GM18498 (cell line): ENCODE results near the gene EGLN3.
"Not testable (repeated sequence)": the region's sequence is repeated elsewhere in the genome, so short reads cannot be mapped to it uniquely, and the experiment has no call there.

ENCODE experiments used
- ATAC-seq: cut with Tn5 transposase; IDR thresholded peaks from one replicate; pipeline ENCODE4 v1.9.1; 2021; ENCODE audit warnings: mild to moderate bottlenecking, moderate library complexity; ENCODE audit not compliant: unreplicated experiment

Gene EGLN3

DNA sequence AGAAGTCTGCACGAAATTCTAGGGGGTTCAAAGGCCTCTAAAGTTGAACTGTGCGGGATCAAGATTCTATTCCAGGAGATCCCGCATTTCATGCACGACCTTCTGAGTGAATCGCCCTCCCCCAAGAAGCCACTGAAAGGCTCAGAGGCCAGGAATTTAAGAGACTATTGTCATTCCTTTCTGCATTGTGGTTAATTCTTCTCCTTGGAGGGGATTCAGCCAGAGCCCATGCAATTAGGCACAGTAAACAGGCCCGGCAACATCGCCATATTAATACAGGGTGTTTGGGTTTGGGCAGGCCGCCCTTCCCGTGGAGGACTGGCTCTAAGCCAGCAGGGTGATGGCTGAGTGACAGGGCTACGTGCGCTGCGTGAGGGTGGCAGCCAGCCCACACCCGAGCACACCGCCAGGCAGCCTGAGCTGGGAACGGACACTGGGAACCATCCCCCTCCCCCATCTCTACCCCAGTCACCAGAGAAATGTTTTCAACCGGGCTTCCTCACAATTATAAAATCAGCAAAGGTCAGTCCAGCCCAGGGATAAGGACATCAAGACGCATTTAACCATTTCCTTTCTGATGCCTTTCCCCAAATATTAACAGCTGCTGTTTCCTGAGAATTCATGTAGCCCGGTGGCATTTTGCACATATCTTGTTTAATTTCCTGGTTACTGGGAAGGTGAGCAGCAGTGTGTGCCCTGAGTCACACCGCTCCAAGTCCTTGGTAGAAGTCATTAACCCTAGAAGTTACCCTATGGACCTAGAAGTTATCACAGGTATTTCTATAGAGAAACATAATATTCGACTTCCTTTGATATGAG is 12.5 kb downstream of the EGLN3 start:
- no peak for ATAC-seq

GRCh38 chr14:33936391-33936790 is 14.5 kb downstream of the EGLN3 start:
- ATAC-seq = no peak

- ATAC-seq = no peak
These were observed 15.9 kb downstream of the EGLN3 start for GRCh38 chr14:33934938-33935337.

DNA sequence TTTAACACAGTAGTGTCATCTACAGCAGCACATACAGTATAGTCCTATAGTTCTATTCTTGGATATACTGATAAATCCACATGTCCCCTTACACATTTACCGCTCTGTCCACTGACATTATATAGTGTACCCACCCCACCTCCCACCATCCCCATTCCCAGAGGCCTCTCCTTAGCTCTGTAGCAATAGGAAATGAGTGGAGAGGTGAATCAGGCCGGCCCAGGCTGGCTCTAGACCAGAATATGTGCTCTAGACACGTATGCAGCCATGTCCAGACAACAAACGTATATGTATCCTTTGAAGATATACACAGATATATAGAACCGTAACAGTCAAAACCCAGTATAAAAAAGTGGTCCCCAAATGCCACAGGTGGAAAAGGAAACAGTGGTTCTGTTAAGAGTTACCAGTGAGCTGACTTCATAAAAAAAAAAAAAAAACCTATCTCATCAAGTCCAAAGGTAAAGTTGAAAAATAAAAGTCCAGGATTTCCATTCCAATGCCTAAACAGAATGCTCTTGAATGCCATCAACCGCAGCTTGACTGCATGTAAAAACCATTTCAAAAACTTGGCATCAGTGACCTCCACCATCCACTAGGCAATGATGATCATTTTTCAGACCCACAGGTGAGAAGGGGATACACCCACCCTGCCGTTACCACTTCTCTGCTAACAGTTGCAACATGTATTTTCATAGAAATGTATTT is 16.7 kb downstream of the EGLN3 start:
- ATAC-seq = no peak

DNA sequence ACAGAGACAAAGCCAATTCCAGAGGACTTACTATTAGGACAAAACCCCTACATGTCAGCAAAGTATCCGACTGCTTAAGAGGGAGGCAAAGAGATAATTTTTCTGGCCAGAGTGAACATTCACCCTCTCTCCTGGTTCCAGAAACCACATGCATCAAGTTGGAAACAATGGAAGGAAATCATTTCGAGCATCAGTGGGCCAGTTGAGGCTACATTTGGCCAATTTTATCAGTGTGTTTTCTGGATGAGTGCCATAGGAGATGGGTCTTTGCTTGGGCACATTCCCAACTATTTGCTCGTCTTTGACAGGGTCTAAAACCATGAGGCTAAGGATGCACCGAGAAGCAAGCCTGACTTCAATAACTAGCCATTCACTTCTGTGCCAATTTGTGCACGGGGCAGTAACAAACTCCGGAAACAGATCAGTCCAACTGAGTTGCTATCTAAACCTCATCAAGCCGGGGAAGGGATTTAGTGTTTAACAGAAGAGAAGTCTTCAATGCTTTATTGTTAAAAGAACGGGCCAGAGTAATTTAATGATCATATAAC is 17.4 kb downstream of the EGLN3 start:
- ATAC-seq = no peak

DNA sequence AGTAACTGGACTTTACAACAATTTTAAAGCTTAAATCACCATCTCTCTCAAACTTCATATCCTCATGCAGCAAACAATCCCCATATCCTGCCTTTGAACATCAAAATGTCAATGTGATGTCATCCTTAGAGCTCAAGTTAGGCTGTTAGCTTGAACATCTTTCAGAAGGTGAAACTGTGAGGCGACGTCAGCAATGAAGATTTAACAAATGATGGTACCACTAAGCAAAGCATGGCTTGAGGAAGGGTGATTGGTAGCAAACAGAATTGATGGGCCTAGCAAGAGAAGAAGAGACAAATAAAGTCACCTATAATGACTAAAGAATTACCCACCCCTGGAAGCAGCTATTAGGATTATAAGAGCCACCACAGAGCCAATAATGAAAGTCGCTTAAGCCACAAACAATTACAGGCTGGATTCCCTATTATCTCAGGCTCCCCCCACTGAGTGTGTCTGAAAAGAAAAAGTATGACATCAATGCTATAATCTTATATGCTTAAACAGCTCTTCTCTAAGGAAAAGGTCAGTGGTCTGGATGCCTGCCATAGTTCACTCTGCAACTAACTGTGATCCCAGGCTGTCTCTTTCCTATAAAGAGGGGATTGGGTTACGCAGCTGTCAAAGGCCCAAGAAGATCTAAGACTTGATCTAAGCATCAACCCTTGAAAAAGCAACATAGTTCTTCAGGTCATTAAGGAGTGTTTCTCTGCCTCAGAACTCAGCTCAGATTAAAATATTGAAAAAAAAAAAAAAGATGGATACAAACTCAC is 18.1 kb downstream of the EGLN3 start:
- ATAC-seq = no peak

DNA sequence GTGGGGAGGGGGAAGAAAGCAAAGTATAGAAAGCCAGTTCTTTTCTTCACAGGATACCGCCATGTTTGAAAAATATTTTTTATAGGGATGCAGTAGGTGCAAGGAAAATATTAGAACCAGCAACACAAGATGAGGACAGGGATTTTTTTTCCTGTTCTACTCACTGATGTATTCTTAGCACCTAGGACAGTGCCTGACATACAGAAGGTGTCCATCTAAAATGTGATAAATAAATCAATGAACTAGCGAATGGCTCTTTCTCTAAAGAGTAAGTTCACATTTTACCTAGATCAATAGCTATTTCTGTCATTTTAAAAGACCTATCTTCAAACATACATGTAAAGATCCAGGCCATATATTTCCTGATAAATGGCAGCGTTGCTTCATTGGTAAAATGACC is 18.8 kb downstream of the EGLN3 start:
- no peak for ATAC-seq

DNA sequence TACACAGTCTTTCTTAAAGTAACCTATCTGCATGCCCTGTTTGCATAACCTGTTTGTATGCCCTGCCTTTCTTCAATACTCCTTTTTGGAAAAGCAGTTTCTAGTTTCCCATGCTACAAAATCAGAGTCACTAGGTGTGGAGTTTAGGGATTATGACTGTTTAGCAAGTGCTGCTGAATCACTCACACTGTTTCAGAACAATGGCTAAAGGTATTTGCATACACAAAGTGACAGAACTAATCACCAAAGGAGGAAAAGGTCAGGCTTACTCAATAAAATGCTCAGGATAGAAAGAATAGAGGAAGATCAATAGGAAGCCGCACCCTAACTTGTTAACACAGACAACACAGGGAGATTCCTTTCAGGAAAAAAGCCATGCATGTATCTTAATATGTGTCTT is 19.4 kb downstream of the EGLN3 start:
- no peak for ATAC-seq

DNA sequence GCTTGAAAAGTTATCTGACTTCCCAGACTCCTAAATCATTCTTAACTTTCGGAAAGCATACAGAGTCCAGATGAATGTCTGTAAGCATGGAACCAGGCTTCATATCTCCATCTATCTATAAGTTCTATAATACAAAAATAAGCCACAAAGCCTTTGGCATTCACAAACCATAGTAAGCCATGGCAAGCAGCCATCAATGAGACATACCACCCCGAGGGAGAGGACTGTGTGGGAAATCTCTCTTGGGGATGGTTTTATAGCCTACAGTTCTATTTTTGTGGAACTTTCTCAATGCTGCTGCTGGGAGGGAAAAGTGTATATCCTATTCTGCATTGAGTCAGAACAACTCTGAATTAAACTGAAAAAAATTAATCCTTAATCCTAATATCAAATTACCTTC is 20.4 kb downstream of the EGLN3 start:
- ATAC-seq = no peak

GRCh38 chr14:33929799-33930408 is 21.0 kb downstream of the EGLN3 start:
- no peak for ATAC-seq

- no peak for ATAC-seq
These were observed 22.0 kb downstream of the EGLN3 start for GRCh38 chr14:33928895-33929294.

GRCh38 chr14:33927944-33928343 is 22.9 kb downstream of the EGLN3 start:
- no peak for ATAC-seq

DNA sequence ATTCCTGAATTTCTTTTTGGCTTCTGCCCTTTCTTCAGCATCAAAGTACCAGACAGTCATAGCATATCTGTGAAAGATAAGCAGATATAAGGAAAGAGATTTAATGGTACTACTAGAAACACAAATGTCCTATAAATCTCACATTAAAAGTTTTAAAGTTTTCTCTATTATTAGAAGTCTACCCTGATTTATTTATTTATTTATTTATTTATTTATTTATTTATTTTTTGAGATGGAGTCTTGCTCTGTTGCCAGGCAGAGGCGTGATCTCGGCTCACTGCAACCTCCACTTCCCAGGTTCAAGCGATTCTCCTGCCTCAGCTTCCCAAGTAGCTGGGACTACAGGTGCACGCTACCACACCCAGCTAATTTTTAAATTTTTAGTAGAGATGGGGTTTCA is 23.9 kb downstream of the EGLN3 start:
- ATAC-seq = not testable (repeated sequence)

GRCh38 chr14:33925946-33926345 is 24.9 kb downstream of the EGLN3 start:
- no peak for ATAC-seq

DNA sequence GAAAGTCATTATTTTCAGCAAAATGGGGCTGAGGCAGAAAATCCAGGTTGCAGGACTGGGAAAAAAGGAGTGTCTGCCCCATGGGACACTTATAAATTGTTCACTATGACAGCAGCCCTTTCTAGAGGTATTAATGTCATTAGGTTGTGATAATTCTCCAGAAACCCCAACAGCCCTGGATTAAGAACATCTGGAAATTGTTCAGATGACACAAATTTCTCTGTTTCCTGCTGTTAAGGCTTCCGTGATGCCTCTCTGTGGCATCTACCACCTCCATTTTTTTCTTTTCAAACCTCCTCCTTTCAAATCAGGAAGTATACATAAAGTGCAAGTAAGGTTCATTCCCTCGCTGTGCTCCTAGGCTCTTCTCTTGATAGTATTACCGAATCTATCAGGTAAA is 25.6 kb downstream of the EGLN3 start:
- no peak for ATAC-seq

DNA sequence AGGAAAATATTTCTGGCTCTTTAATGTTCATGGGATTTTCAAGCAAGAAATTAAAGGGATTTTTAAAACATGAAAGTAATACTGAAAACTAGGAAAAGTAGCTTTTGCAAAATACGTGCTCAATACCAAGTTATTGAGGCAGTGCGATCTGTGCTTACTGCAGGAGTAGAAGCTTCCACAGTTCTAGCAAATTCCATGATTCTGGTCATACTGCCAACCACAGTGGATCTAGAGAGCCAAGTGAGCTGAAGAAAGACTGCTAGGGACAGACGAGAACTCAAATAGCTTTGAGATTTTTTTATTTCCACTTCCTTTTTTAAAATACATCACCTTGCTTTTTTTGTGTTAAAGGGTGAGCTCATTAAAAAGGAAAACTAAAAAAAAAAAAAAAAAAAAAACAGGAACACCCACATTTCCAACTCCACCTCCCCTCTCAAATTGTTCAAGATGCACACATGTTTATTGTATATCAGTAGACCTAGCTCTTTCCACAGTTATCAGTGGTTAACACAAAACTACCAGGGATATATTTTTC is 26.2 kb downstream of the EGLN3 start:
- ATAC-seq = no peak

GRCh38 chr14:33922125-33922524 is 28.7 kb downstream of the EGLN3 start:
- no peak for ATAC-seq

GRCh38 chr14:33918256-33918655 is 32.6 kb downstream of the EGLN3 start:
- ATAC-seq = no peak

DNA sequence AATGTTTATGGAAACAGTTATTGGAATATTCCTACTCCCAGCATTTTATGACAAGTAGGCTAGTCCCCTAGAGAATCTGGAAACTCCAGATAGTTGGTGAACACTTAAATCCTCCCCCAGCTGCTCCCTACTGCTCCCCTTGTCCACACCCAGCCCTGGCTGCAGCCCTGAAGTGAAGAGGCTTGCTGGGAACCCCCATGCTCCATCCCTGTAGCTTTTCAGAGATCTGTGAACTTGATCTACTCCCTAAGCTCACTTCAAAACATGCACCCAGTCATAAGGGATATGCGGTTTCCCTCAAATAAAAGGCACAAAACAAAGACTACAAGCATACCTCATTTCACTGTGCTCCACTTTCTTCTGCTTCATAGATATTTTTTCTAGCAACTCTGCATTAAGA is 33.2 kb downstream of the EGLN3 start:
- ATAC-seq = no peak

- ATAC-seq = no peak
These were observed 34.0 kb downstream of the EGLN3 start for GRCh38 chr14:33916663-33917565.
